HG02884 (cell line): Measurements from ENCODE around the gene ZBTB20.

ENCODE experiments used
- ATAC-seq: cut with Tn5 transposase; IDR thresholded peaks from one replicate; pipeline ENCODE4 v1.9.1; 2021; ENCODE audit warnings: mild to moderate bottlenecking, moderate library complexity; ENCODE audit not compliant: unreplicated experiment

The ZBTB20 gene

GRCh38 chr3:114454551-114455251, 692.4 kb downstream of the ZBTB20 start:
- ATAC-seq: no peak

GRCh38 chr3:114453361-114453780, 693.7 kb downstream of the ZBTB20 start:
- ATAC-seq: no peak

GRCh38 chr3:114452937-114453336, 694.2 kb downstream of the ZBTB20 start:
- no peak for ATAC-seq

- ATAC-seq: no peak
These were observed 694.8 kb downstream of the ZBTB20 start for GRCh38 chr3:114452256-114452655.

GRCh38 chr3:114451561-114452018, 695.5 kb downstream of the ZBTB20 start:
- no peak for ATAC-seq

GRCh38 chr3:114451051-114451451, 696.0 kb downstream of the ZBTB20 start:
- ATAC-seq: no peak

- no peak for ATAC-seq
These were observed 697.0 kb downstream of the ZBTB20 start for GRCh38 chr3:114450008-114450596.

- ATAC-seq: no peak
These were observed 697.6 kb downstream of the ZBTB20 start for GRCh38 chr3:114449271-114450007.

- no peak for ATAC-seq
These were observed 699.1 kb downstream of the ZBTB20 start for GRCh38 chr3:114447950-114448479.

- ATAC-seq: no peak
These were observed 699.5 kb downstream of the ZBTB20 start for GRCh38 chr3:114447545-114447944.

- no peak for ATAC-seq
These were observed 700.5 kb downstream of the ZBTB20 start for GRCh38 chr3:114446600-114446999.

GRCh38 chr3:114445233-114445632, 701.9 kb downstream of the ZBTB20 start:
- ATAC-seq: no peak

- no peak for ATAC-seq
These were observed 702.9 kb downstream of the ZBTB20 start for GRCh38 chr3:114444216-114444615.

GRCh38 chr3:114442246-114442645, 704.8 kb downstream of the ZBTB20 start:
- no peak for ATAC-seq

GRCh38 chr3:114441386-114441785, 705.7 kb downstream of the ZBTB20 start:
- ATAC-seq: no peak

- ATAC-seq: no peak
These were observed 706.4 kb downstream of the ZBTB20 start for GRCh38 chr3:114440700-114441099.

- ATAC-seq: no peak
These were observed 707.8 kb downstream of the ZBTB20 start for GRCh38 chr3:114439284-114439683.

GRCh38 chr3:114437897-114438296, 709.2 kb downstream of the ZBTB20 start:
- ATAC-seq: no peak

GRCh38 chr3:114436182-114436581, 710.9 kb downstream of the ZBTB20 start:
- ATAC-seq: no peak

GRCh38 chr3:114435386-114436115, 711.5 kb downstream of the ZBTB20 start:
- ATAC-seq: no peak

GRCh38 chr3:114432310-114432709, 714.8 kb downstream of the ZBTB20 start:
- ATAC-seq: no peak
